ENCODE results near the gene KPNB1. TPM values are rescaled to one million over a fixed set of nuclear protein-coding genes. Genes with fewer than 3 reads are reported as not detected.
"Not testable (repeated sequence)": the region's sequence is repeated elsewhere in the genome, so short reads cannot be mapped to it uniquely, and the experiment has no call there.

KPNB1 gene
- polyA plus RNA-seq, 3 donors = 228 to 300 (median 256) TPM

DNA sequence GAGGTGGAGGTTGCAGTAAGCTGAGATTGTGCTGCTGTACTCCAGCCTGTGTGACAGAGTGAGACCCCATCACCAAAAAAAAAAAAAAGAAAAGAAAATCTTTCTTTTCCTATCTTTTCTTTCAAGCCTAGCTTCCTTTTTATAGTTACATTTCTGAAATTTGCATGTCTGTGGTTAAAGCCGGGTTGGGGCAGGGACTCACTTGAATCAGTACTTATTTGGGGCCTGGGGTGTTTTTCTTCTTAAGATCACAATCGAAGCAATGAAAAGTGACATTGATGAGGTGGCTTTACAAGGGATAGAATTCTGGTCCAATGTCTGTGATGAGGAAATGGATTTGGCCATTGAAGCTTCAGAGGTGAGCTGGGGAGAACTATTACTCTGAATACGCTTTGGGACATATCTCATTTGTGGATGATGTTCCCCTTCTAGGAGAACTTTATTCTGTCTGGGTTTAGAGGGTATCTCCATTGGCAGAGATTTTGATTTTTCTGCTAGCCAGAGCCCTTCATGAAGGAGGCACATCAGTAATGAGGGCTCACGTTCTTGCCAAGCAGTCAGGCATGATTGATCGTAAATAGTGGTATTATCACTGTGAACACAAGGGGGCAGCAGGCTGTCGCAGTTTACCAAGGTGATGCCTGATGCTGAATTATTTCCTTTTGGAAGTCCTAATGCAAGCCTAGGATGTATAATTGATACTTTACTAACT is 14.3 kb downstream of the KPNB1 start:
- peak in 10 of 11 donors; percentile 39 to 65 (median 53) for DNase-seq (ENCODE audit: extremely low read depth in 1 of 11, low read depth in 9 of 11, low spot score in 4 of 11)

DNA sequence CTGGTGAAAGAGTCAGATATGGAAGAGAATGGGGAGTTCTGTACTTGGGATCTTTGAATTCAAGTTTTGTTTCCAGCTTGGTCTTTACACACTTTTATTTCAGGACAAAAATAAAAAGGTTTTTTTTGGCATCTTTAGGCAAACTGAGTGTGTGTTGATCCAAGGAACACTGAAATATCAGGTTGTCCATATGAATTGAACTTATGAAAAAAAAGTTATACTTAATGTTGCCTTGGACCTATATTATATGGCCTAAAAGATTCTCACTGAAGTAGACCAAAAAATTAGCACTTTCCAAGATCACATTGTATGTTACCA is 14.9 kb downstream of the KPNB1 start:
- DNase-seq (ENCODE audit: extremely low read depth in 1 of 11, low read depth in 9 of 11, low spot score in 4 of 11) = no peak

DNA sequence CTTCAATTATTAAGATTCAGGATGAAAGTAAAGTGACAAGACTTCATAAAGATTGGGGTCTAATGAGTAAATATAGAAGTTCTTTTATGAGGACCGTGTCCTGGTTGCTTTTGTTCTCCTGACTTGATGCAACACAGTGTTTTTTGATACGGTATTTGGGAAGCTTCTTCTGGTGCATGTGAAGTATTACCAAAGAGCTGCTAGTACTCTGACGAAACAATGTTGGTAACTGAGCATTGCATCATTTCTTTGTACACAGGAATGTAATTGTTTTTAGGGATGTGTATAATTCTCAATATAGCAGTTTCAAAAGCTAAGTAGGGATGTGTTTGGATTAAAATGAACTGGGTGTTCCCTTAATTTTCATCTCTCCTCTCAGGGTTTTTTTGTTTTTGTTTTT is 15.9 kb downstream of the KPNB1 start:
- no peak for DNase-seq (ENCODE audit: extremely low read depth in 1 of 11, low read depth in 9 of 11, low spot score in 4 of 11)

DNA sequence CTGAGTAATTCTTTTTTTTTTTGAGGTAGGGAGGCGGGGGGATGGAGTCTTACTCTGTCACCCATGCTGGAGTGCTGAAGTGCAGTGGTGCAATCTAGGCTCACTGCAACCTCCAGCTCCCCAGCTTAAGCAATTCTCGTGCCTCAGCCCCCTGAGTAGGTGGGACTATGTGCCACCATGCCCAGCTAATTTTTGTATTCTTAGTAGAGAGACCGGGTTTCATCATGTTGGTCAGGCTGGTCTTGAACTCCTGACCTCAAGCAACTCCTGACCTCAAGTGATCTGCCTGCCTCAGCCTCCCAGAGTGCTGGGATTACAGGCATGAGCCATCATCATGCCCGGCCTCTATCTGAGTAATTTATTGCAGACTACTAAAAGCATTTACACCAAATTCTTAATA is 19.4 kb downstream of the KPNB1 start:
- no peak for DNase-seq (ENCODE audit: extremely low read depth in 1 of 11, low read depth in 9 of 11, low spot score in 4 of 11)

DNA sequence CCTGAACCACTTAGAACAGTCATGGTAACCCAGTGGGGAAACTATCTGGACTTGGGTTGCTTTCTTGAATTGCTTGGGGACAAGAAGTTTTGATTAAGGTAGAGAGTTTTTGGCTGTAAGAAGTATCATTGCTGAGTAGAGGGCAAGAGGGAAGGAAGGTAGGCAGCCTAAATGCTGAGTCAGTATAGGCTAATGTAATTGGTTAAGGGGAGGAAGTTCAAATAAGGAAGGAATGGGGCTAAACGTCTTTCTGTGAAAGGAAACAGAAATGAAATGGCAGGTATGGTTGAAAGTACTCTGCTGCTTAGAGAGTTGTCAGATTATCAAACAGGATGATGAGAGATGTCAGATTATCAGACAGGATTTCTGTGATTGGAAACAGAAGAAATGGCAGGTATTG is 20.3 kb downstream of the KPNB1 start:
- DNase-seq (ENCODE audit: extremely low read depth in 1 of 11, low read depth in 9 of 11, low spot score in 4 of 11) = no peak

DNA sequence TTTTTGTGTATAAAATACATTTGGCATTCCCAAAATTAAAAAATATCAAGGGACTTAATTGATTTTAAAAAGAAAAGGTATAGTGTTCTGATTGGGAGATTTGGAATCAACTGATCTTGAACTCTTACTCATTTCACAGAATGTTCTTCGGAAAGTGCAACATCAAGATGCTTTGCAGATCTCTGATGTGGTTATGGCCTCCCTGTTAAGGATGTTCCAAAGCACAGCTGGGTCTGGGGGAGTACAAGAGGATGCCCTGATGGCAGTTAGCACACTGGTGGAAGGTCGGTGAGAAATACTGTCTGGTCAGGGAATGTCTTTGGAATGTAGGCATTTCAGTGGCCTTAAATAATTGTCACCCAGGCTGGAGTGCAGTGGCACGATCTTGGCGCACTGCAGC is 24.8 kb downstream of the KPNB1 start:
- DNase-seq (ENCODE audit: extremely low read depth in 1 of 11, low read depth in 9 of 11, low spot score in 4 of 11) = no peak

DNA sequence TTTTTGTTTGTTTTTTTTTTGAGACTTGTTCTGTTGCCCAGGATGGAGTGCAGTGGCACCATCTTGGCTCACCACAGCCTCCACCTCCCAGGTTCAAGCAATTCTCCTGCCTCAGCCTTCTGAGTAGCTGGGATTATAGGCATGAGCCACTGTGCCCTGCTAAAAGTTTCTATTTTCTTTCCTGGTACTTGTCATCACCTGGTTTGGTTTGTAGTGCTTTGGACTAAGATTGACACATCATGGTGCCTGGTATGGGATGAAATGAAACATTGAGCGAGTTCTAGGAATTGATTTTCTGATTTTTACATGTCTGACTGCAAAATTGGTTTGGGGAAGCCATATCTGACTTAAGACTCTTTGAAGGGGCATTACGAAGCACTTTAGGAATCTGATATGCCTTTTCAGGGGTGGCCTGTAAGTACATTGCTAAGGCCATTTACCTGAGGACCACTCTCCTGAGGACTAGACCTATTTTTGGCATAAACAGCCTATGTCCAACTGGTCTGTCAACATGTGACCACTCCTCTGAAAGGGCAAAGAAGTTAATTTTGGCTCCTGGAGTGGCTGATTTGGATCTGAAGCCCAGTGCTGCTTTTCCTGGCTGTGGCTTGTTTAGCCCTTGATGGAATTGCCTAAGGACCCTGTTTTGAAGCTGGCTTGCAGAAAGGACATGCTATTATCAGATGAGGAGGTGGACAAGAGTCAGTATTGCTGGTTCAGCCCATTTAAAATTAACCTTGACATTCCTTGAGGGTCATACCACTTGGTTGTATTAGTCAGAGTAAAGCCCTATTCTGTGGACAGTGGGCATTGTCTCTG is 25.9 kb downstream of the KPNB1 start:
- DNase-seq (ENCODE audit: extremely low read depth in 1 of 11, low read depth in 9 of 11, low spot score in 4 of 11) = no peak

DNA sequence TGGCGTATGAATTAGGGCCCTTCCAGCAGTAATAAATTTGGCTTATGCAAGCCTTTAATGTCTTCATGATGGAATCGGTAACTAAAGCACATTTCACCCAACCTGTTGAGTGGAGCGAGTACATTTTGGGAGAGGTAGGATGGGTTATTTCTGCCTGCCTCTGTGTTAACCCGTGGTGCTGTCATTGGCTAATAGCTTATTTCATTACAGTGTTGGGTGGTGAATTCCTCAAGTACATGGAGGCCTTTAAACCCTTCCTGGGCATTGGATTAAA is 26.4 kb downstream of the KPNB1 start:
- DNase-seq (ENCODE audit: extremely low read depth in 1 of 11, low read depth in 9 of 11, low spot score in 4 of 11) = no peak

DNA sequence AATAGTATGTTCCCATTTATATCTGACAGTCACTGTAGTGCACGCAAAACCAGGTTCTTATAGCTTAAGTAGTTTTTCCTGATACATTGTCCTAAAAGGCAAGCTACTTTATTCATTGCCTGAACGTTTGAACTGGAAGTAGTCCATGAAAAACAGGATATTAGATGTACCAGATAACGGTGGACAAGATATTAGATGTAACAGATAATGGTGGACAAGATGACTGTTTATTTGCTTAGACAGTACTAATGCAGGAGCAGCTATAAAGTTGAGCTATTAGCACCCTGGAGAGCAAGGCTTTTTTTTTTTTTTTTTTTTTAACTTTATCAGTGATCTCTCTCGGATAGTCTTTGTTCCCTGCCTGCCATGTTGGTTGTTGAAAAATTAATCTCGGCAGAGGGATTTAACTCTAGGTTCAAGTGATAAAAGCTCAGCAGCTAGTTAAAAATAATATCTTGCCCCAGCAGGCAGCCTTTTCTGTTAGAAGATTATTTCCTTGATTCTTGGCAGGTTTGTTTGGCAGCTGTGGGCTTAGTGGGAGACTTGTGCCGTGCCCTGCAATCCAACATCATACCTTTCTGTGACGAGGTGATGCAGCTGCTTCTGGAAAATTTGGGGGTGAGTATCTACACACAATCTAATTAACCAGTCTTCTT is 26.9 kb downstream of the KPNB1 start:
- DNase-seq (ENCODE audit: extremely low read depth in 1 of 11, low read depth in 9 of 11, low spot score in 4 of 11) = no peak

DNA sequence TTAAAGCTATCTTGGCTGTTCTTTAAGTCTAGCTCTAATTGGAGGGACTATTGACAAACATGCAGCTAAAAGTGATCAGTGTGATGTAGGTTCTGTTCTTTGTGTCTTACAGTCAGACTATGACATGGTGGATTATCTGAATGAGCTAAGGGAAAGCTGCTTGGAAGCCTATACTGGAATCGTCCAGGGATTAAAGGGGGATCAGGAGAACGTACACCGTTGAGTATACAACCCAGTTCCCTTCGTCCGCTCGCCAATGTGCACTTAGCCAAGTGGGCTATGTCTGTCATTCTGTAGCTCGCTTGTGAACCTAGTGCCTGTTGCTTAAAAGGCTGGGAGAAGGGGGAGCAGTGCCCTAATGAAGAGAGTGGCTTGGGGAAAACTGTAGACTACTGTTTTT is 28.5 kb downstream of the KPNB1 start:
- no peak for DNase-seq (ENCODE audit: extremely low read depth in 1 of 11, low read depth in 9 of 11, low spot score in 4 of 11)

DNA sequence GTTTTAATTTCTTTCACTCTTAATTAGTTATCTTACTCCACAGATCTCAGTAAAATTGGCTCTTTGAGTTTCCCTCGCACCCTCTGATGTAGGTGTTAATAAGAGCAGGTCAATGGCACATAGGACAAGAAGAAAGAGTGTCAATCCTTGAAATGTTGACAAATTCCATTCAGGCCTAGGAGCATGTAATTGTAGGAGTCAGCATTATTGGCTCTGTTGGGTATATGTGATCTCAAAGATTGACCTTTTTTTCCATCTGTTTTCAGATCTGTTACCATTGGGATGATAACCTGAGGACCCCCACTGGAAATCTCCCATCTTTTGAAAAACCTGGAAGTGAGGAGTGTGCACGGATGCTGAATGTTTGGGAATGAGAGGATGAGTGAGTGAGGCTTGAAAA is 32.4 kb downstream of the KPNB1 start:
- DNase-seq (ENCODE audit: extremely low read depth in 1 of 11, low read depth in 9 of 11, low spot score in 4 of 11) = no peak

DNA sequence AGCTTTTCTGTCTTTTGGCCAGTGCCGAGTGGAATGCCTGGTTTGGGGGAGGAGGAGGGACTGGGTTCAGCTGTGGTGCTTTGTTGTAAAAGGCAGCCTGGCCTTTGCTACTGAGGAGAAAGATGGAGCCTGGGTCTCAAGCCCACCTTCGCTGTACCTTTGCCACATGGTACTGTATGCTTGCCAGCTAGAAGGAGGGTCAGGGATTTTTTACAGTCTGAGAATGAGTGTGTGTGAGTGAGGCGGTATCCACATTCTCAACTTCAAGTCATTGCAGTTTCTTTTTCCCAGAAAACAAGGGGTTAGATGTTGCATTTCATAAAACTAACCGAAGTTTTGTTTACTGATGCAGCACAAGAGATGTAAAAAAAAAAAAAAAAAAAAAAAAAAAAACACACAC is 33.0 kb downstream of the KPNB1 start:
- not testable (repeated sequence) for DNase-seq (ENCODE audit: extremely low read depth in 1 of 11, low read depth in 9 of 11, low spot score in 4 of 11)

DNA sequence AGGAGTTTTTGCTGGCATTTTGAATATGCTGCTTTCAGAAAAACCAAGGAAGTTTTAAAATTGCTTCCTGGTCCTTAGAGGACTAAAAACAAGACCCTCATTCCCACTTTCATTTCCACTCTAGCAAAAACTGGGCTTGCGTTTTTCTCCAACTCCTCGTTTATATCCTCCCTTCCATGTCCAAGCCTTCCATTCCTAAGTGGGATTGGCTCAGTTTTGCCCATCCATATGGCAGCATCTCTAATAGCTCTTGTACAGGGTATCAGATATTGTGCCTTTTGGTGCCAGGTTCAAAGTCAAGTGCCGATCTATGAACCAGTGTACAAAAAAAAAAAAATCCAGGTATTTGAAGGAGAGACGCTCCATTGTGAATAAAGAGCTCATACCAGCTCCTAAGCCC is 34.3 kb downstream of the KPNB1 start:
- no peak for DNase-seq (ENCODE audit: extremely low read depth in 1 of 11, low read depth in 9 of 11, low spot score in 4 of 11)

DNA sequence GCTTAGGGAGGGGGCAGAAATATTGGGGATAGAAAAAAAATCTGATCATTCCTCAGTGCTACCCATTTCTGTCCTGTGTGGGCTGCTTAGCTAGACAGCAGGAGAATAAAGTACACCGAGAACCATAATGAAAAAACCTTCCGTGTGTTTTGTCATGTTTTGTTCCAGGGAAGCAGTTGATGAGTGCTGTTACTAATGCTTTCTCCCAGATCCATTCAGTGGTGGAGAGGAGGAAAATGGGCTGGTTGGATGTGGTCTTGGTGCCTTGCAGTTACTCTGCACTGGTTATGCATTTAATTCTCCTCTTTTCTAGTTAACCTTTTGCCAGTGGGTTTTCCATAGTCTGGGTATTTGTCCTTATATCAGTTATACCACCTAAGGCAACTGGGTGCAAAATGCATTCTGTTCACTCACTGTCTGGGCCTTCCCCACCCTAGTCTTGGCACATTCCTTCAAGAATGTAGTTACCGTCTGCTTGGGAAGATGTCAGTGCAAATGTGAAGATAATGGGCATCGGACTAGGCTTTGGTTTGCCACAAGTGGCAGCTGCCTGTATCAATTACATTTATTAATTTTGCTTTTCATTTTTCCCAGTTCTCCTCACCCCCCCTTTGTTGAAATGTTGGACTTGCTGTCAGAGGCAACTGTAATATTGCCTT is 34.9 kb downstream of the KPNB1 start:
- no peak for DNase-seq (ENCODE audit: extremely low read depth in 1 of 11, low read depth in 9 of 11, low spot score in 4 of 11)

DNA sequence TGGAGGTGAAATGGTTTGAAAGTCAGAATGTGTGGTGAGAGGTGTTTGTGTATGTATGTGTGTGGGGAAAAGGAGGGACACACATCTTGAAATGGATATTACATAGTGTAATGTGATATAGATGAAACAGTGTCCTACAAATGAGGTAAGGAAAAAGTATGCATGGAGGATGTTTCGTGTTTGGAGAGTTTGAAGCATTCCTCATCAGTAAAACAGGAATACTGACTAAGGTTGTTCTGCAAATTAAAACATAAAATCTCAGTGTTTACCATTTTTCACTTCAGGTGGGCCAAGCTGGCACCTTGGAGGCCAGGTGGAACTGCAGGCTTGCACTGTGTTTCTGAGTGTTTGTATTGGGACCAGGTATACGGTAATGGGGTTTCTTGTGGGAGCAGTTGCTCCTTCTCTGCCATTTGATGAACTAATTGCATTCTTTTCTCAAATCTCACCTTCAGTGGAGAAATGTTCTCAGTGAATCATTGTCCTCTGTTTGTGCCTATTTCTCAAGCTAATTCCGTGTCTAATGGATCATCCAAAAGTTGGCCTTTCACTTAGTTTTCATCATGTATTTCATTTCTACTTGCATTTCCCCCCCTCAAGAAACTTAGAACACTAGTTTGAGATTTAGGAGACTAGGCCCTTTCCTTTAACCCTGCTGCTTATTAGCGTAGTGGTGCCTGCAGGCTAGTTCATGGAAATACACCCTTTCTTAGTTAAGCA is 36.0 kb downstream of the KPNB1 start:
- DNase-seq (ENCODE audit: extremely low read depth in 1 of 11, low read depth in 9 of 11, low spot score in 4 of 11) = no peak

DNA sequence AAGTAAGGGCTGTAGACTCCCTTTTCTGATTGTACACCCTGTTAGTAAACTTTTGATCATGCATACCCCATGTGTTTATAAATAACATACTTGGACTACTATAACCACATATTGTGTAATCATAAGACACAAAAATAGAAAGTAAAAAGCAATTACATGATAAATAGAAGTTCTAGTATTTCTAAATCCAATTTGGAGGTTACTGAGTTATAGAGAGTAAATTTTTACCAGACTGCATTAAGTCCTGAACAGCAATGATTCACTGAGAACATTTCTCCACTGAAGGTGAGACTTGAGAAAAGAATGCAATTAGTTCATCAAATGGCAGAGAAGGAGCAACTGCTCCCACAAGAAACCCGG is 36.5 kb downstream of the KPNB1 start:
- DNase-seq (ENCODE audit: extremely low read depth in 1 of 11, low read depth in 9 of 11, low spot score in 4 of 11) = no peak

DNA sequence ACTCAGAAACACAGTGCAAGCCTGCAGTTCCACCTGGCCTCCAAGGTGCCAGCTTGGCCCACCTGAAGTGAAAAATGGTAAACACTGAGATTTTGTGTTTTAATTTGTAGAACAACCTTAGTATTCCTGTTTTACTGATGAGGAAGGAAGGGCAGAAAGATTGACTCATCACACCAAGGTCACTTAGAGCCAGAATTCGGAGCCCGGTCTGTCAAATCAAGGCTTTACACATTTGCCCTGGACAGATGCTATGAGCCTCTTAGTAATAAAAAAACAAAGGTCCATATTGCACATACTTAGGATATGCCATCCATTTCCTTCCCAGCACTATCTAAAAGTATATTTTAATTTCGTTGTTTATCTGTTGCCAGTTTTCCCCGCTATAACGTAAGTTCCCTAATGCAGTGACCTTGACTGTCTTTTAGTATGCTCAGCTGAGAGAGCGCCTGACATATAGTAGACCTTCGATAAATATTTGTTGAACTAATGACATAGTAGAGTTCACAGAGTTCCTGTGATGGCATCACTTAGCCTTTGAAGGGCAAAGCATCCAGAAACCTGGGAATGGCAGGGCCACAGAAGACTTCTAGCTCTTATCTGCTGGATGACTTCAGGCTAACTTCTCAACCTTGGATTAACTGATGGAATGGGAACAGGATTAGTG is 37.1 kb downstream of the KPNB1 start:
- DNase-seq (ENCODE audit: extremely low read depth in 1 of 11, low read depth in 9 of 11, low spot score in 4 of 11) = no peak

DNA sequence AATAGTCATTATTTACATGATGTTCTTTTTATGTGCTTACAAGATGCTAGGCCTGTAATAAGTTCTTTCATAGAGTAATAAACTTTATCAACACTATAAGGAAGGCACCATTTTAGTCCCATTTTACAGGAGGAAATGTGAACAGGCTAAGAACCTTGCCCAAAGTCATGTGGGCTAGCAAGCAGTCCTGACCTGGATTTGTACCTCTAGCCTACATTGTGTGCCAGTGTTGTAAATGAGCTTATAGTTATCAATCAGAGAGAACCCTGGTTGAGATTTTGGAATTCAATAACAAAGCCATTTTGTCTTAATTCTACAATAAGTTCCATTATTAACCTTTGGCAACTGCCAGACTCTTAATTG is 37.6 kb downstream of the KPNB1 start:
- DNase-seq (ENCODE audit: extremely low read depth in 1 of 11, low read depth in 9 of 11, low spot score in 4 of 11) = no peak

DNA sequence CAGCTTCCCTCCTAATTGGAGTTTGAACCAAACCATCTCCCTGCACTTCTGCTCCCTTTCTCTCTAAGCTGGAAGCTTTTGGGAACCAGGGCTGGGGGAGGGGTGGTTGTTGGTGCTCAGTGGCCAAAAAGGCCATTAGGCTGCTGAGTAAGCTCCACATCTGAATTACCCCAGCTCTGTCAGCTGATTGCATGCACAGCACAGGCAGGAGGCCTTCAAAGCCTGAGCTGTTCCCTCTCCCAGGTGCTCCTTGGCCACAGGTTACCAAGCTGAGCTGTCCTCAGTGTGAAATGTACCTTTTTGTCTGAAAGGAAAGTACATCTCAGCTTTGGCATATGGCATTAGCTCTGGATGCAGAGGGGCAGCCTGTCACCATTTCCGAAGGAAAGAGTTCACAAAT is 38.0 kb downstream of the KPNB1 start:
- no peak for DNase-seq (ENCODE audit: extremely low read depth in 1 of 11, low read depth in 9 of 11, low spot score in 4 of 11)
